Measurements from ENCODE around the gene EHD4.

- no peak for TF ChIP-seq POLR2A (IDR thresholded peaks at IDR 0.05; ENCODE audit: low read depth, low read length)
- TF ChIP-seq POLR2AphosphoS5 (IDR thresholded peaks at IDR 0.05; ENCODE audit: low read depth, low read length), result no peak
These were observed 54.5 kb downstream of the EHD4 start for GRCh38 chr15:41917767-41918430.

All from GM12892 (cell line).